Measurements from ENCODE around the gene ICAM1. TPM values are rescaled to one million over a fixed set of nuclear protein-coding genes. Genes with fewer than 3 reads are reported as not detected.

Gene ICAM1
- total RNA-seq, 3 donors from 2014 or later (not counting 1 experiment from before 2014, with no cell fraction given) = 33.1 to 73.7 (median 56.5) TPM

DNA sequence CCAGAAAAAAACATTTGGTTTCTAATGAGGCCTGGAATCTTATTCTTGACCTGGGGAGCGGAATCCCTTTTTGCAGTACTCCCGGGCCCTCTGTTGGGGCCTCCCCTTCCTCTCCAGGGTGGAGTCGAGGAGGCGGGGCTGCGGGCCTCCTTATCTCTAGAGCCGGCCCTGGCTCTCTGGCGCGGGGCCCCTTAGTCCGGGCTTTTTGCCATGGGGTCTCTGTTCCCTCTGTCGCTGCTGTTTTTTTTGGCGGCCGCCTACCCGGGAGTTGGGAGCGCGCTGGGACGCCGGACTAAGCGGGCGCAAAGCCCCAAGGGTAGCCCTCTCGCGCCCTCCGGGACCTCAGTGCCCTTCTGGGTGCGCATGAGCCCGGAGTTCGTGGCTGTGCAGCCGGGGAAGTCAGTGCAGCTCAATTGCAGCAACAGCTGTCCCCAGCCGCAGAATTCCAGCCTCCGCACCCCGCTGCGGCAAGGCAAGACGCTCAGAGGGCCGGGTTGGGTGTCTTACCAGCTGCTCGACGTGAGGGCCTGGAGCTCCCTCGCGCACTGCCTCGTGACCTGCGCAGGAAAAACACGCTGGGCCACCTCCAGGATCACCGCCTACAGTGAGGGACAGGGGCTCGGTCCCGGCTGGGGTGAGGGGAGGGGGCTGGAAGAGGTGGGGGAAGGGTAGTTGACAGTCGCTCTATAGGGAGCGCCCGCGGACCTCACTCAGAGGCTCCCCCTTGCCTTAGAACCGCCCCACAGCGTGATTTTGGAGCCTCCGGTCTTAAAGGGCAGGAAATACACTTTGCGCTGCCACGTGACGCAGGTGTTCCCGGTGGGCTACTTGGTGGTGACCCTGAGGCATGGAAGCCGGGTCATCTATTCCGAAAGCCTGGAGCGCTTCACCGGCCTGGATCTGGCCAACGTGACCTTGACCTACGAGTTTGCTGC lies 16.1 kb downstream of the ICAM1 start, which contains the start of gene ICAM4:
TSS of gene ICAM4 (plus strand) at position 153 of the 935 bp plus-strand sequence. CDS start at position 211, 58 bp downstream.
- intact Hi-C loops (cut with micrococcal nuclease) = no loop called here

DNA sequence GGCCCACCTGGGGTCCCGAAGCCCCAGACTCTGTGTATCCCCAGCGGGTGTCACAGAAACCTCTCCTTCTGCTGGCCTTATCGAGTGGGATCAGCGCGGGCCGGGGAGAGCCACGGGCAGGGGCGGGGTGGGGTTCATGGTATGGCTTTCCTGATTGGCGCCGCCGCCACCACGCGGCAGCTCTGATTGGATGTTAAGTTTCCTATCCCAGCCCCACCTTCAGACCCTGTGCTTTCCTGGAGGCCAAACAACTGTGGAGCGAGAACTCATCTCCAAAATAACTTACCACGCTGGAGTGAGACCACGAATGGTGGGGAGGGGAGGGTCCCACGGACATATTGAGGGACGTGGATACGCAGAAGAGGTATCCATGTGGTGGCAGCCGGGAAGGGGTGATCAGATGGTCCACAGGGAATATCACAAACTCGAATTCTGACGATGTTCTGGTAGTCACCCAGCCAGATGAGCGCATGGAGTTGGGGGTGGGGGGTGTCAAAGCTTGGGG lies 17.8 kb downstream of the ICAM1 start:
- intact Hi-C loops (cut with micrococcal nuclease) = no loop called here
- Mint-ChIP-seq H3K4me3 (peak overlapping the region; percentile 86), H3K27me3 (ENCODE audit: low read depth in 2 of 2) (peaks cover 7 to 40% of the 10 kb centered on the region in 2 donors), H3K36me3 (peaks cover 10% of the 10 kb centered on the region), H3K4me1 (peaks cover 50 to 69% of the 10 kb centered on the region in 2 donors), H3K27ac (peak overlapping the region; percentile 23 to 63), H3K9me3 (no peaks in the 10 kb centered on the region)
- DNase-seq (peak in 1 of 2 donors; percentile 45), ATAC-seq (no peak)
- H3K27me3 ChIP-seq (ENCODE audit: control insufficient read depth, insufficient read depth, low read length) = peaks cover 53% of the 10 kb centered on the region
- peaks cover 24% of the 10 kb centered on the region for H3K36me3 ChIP-seq (ENCODE audit: control insufficient read depth, insufficient read depth, low read length)
- under 1% methylated on average over 22 of the region's 23 CpGs for WGBS (ENCODE audit: insufficient coverage)
- TF ChIP-seq, protein P1, sequence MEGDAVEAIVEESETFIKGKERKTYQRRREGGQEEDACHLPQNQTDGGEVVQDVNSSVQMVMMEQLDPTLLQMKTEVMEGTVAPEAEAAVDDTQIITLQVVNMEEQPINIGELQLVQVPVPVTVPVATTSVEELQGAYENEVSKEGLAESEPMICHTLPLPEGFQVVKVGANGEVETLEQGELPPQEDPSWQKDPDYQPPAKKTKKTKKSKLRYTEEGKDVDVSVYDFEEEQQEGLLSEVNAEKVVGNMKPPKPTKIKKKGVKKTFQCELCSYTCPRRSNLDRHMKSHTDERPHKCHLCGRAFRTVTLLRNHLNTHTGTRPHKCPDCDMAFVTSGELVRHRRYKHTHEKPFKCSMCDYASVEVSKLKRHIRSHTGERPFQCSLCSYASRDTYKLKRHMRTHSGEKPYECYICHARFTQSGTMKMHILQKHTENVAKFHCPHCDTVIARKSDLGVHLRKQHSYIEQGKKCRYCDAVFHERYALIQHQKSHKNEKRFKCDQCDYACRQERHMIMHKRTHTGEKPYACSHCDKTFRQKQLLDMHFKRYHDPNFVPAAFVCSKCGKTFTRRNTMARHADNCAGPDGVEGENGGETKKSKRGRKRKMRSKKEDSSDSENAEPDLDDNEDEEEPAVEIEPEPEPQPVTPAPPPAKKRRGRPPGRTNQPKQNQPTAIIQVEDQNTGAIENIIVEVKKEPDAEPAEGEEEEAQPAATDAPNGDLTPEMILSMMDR (IDR thresholded peaks at IDR 0.05) = no peak
- peaks cover 81% of the 10 kb centered on the region for H3K4me1 ChIP-seq (ENCODE audit: control insufficient read depth, insufficient read depth, low read length)
- H3K27ac ChIP-seq (ENCODE audit: low read length) = no peak overlapping the region
- H3K4me3 ChIP-seq (ENCODE audit: low read length) = peak overlapping the region; percentile 37
- no peaks in the 10 kb centered on the region for H3K9me3 ChIP-seq (ENCODE audit: control insufficient read depth, insufficient read depth, low read length)

More for the DNA sequence above, 16.1 kb downstream of the ICAM1 start, which contains the start of gene ICAM4:
- Histone ChIP-seq H3K4me3 (ENCODE audit: low read length) (no peak within 1 kb of the TSS), H3K27me3 (ENCODE audit: control insufficient read depth, insufficient read depth, low read length) (peaks cover 39% of the 10 kb centered on the region), H3K4me1 (ENCODE audit: control insufficient read depth, insufficient read depth, low read length) (peaks cover 64% of the 10 kb centered on the region), H3K27ac (ENCODE audit: low read length) (no peak within 1 kb of the TSS), H3K9me3 (ENCODE audit: control insufficient read depth, insufficient read depth, low read length) (no peaks in the 10 kb centered on the region), H3K36me3 (ENCODE audit: control insufficient read depth, insufficient read depth, low read length) (peaks cover 31% of the 10 kb centered on the region)
- TF ChIP-seq, protein P1 (IDR thresholded peaks at IDR 0.05) = no peak
- H3K27me3 Mint-ChIP-seq (ENCODE audit: low read depth in 2 of 2) = peaks cover 0 to 31% of the 10 kb centered on the region in 2 donors
- ATAC-seq (no peak), DNase-seq (peak in 1 of 2 donors; percentile 50)
- peaks cover 36 to 54% of the 10 kb centered on the region in 2 donors for H3K4me1 Mint-ChIP-seq
- peaks cover 10% of the 10 kb centered on the region for H3K36me3 Mint-ChIP-seq
- H3K4me3 Mint-ChIP-seq = peak within 1 kb of the TSS; percentile 59
- 5% methylated on average over 59 of the region's 59 CpGs for WGBS (ENCODE audit: insufficient coverage)
- peak within 1 kb of the TSS; percentile 24 to 79 for H3K27ac Mint-ChIP-seq
- H3K9me3 Mint-ChIP-seq = no peaks in the 10 kb centered on the region

DNA sequence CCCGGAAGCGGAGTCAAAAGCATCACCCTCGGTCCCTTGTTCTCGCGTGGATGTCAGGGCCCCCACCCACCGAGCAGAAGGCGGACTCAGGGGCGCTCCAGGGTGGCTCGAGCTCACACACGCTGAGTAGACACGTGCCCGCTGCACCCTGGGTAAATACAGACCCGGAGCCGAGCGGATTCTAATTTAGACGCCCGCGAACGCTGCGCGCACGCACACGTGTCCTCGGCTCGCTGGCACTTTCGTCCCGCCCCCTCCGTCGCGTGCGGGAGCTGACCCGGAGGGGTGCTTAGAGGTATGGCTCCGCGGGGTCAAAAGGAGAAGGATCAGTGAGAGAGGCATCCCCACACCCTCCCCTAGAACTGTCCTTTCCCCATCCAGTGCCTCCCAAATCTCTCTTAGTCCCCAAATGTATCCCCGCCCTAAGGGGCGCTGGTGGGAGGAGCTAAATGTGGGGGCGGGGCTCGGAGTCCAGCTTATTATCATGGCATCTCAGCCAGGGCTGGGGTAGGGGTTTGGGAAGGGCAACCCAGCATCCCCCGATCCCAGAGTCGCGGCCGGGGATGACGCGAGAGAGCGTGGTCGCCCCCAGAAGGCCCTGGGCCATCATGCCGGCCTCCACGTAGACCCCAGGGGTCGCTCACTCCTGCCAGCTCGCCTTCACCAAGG lies 18.4 kb downstream of the ICAM1 start:
- Histone ChIP-seq H3K4me1 (ENCODE audit: control insufficient read depth, insufficient read depth, low read length) (peaks cover 87% of the 10 kb centered on the region), H3K27me3 (ENCODE audit: control insufficient read depth, insufficient read depth, low read length) (peaks cover 59% of the 10 kb centered on the region), H3K36me3 (ENCODE audit: control insufficient read depth, insufficient read depth, low read length) (peaks cover 18% of the 10 kb centered on the region), H3K4me3 (ENCODE audit: low read length) (peak overlapping the region; percentile 37), H3K27ac (ENCODE audit: low read length) (no peak overlapping the region), H3K9me3 (ENCODE audit: control insufficient read depth, insufficient read depth, low read length) (no peaks in the 10 kb centered on the region)
- intact Hi-C loops (cut with micrococcal nuclease) = no loop called here
- Mint-ChIP-seq H3K27me3 (ENCODE audit: low read depth in 2 of 2) (peaks cover 7 to 40% of the 10 kb centered on the region in 2 donors), H3K9me3 (no peaks in the 10 kb centered on the region), H3K36me3 (peaks cover 10% of the 10 kb centered on the region), H3K27ac (peak overlapping the region; percentile 23 to 63), H3K4me3 (peak overlapping the region; percentile 86), H3K4me1 (peaks cover 50 to 69% of the 10 kb centered on the region in 2 donors)
- WGBS (ENCODE audit: insufficient coverage) = under 1% methylated on average over 49 of the region's 50 CpGs
- ATAC-seq = peak; percentile 55 to 78 (median 69)
- DNase-seq = peak; percentile 63 to 85
- TF ChIP-seq, protein P1 (IDR thresholded peaks at IDR 0.05) = no peak

Data from natural killer cell (primary cell).